GM12865 (cell line): ENCODE results near the gene LZTS3.

Experiments used
- DNase-seq: peaks from one replicate; pipeline ENCODE4 v3.0.0; 2010; ENCODE audit warnings: low read depth
- H3K4me3 ChIP-seq: 2 replicates; pipeline ENCODE4 v1.5.1; 2011; ENCODE audit warnings: mild to moderate bottlenecking, low read depth, low read length, control low read depth
- TF ChIP-seq, protein P1 (sequence below): IDR thresholded peaks from 2 replicates; pipeline ENCODE4 v1.5.1; 2011; ENCODE audit warnings: low read length, control low read depth, low read depth, inconsistent platforms; ENCODE audit not compliant: insufficient read depth; ENCODE audit errors: missing control alignments

Gene LZTS3

DNA sequence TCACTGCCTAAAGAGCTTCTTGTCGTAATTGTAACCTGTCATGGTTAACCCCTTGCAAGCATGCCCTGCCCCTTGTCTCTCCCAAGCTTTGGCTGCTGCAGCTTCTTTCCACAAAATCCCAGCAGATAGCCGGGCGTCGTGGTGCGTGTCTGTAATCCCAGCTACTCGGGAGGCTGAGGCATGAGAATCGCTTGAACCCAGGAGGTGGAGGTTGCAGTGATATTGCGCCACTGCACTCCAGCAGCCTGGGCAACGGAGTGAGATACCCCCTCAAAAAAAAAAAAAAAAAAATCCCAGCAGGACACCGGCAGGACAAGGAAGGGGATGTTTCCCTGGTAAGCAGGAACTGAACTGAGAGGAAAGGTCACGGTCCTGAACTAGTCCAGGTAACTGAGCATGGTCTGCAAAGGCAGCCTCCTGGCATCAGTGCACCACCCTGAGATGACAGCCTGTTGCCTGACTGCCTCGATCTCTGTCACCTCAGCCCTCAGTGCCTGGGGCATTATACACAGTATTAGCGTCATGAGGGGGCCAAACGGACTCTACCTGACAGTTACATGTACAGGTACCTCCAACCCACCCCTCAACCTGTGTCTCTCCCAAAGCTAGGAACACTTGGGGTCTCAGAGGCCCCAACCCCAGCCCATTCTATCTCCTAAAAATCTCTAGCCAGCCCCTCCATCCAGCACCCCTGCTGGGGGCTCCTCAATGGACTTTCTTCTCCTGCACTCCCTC is 1.8 kb downstream of the LZTS3 start:
- no peak overlapping the region for H3K4me3 ChIP-seq
- DNase-seq, result no peak
- TF ChIP-seq, protein P1, sequence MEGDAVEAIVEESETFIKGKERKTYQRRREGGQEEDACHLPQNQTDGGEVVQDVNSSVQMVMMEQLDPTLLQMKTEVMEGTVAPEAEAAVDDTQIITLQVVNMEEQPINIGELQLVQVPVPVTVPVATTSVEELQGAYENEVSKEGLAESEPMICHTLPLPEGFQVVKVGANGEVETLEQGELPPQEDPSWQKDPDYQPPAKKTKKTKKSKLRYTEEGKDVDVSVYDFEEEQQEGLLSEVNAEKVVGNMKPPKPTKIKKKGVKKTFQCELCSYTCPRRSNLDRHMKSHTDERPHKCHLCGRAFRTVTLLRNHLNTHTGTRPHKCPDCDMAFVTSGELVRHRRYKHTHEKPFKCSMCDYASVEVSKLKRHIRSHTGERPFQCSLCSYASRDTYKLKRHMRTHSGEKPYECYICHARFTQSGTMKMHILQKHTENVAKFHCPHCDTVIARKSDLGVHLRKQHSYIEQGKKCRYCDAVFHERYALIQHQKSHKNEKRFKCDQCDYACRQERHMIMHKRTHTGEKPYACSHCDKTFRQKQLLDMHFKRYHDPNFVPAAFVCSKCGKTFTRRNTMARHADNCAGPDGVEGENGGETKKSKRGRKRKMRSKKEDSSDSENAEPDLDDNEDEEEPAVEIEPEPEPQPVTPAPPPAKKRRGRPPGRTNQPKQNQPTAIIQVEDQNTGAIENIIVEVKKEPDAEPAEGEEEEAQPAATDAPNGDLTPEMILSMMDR, result no peak

DNA sequence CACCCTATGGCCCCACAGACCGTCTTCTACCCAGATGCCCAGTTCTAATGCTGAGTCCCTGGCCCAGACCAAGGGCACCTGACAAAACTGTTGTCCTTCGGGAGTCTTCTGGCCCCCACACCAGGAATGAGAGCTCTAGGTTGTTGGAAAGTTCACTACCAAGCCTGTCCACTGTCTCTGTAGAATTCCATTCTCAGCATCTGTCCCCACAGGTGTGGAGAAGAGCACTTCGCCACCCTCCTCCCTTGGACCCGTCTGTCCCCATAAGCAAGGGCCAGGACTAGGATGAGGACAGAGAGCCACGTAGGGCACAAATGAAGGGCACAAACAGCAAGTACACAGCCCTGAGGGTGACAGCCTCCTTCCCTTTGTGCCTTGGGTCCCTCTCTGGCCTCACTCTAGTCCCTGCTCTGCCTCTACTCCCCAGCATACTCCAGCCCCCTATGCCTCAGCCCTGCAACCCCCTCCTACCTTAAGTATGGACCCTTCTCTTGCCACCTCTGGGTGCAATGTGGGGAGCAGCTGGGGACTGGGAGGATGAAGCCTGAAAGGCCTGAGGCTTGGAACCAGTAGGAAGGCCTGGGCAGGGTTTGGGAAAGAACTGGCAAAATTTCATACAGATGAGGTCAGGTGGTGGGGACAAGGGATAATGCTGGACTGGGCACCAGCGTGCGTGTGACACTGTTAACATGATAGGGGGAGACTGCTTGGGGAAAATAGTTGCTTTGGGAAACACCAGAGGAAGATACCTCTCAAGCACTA is 4.3 kb downstream of the LZTS3 start:
- no peak for DNase-seq
- no peak overlapping the region for H3K4me3 ChIP-seq
- TF ChIP-seq, protein P1, result no peak

DNA sequence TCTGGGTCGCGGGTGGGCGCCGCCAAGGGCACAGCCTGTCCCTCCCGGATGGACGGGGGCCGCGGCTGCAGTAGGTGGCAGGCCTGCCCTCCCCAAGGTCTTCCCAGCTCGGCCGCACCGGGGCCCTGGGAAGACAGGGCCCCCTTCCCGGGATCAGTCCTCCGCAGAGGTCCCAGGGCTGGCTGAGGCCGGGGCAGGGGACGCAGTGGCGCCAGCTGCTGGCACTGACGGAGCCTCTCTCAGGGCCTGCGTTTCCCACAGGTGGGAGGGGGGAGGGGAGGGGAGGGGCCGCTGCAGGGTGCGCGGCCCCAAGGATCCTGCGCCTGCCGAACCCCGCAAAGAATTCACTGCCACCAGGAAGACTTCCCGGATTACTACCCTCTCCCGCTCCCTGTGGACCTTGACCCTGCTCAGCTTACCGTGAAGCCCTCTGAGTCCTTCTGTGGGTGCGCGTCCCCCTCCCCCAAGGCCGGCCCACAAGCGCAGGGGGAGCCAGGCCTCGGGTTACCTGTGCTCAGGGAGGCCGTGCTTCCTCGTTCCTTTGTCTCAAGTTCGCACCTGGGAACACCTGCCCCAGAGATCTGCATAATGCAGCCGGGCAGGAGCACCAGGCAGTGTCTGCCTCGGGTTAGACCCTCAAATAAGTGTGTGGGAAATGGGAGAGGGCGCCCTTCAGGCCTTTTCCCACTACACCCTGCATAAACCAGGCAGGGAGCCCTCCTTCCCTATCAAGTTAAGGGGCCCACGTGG is 5.1 kb downstream of the LZTS3 start:
- no peak for DNase-seq
- TF ChIP-seq, protein P1, result no peak
- no peak overlapping the region for H3K4me3 ChIP-seq

DNA sequence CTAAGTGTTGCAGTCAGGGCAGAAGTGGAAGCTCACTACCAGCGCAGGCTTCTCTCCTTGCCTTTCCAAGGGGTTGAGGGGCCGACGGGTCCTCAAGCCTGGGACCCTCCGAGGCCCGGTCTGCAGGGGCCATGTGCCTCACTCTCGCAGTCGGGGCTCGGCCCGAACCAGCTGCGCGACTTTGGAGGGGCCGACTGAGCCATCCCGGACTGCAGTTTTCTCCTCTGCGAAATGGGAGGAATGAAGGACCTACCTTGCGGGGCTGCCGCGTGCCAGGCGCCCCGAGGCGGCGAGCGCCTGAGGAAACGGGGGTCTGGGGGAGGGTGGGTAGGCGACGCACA is 5.6 kb downstream of the LZTS3 start:
- DNase-seq, result no peak
- TF ChIP-seq, protein P1, result no peak
- no peak overlapping the region for H3K4me3 ChIP-seq

DNA sequence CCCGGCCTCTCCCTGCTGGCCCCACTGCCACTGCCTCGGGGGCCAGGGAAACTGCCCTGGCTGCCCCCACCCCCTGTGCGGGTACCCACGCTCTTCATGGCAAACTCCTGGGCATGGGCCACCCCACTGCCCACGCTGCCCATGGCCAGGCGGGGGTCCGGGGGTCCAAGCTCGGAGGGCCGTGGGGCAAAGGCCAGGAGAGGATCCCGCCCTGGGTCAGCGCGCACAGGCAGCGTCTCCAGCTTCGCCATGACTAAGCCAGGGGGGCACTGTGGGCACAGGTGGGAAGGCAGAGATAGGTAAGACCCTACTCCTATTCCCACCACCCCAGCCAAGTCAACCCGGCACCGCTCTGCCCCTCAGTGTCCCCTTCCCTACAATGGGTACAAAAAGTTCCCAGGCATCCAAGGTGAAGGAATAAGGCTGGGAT is 6.4 kb downstream of the LZTS3 start:
- no peak for DNase-seq
- H3K4me3 ChIP-seq, result no peak overlapping the region
- TF ChIP-seq, protein P1, result no peak

DNA sequence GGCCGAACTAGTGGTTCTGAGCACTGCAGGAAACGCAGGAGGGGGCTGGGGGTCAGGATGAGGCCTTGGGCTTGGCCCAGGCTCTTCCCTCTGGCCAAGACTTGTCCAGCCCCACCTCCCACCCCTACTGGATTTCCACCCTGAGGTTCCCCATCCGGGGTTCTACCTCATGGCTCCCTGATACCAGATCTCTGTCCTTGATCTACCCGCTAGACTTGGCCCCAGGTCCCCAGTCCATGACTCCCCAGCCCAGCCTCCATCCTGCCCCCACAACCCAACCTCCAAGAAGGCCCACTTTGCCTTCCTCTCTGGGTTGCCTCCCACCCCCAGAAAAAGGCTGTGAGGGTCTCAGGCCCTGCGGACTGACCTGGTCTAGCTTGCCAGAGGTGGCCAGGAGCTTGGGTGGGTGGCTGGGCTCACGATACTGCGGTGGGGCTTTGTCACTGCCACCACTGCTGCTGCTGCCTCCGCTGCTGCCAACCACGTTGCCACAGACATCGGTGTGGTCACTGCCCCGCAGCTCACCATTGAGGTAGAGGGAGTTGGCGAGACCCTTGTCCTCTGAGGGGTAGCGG is 6.9 kb downstream of the LZTS3 start:
- DNase-seq, result no peak
- TF ChIP-seq, protein P1, result no peak
- no peak overlapping the region for H3K4me3 ChIP-seq
